Astrocyte (in vitro differentiated cells and primary cell): ENCODE data around the gene GID4. TPM values are rescaled to one million over a fixed set of nuclear protein-coding genes. Genes with fewer than 3 reads are reported as not detected.
"Not testable (repeated sequence)": the region's sequence is repeated elsewhere in the genome, so short reads cannot be mapped to it uniquely, and the experiment has no call there.

Experiments used
- DNase-seq: peaks from one replicate; pipeline ENCODE4 v3.0.0-alpha.2; 2010; ENCODE audit warnings: low read depth
- FAIRE-seq: peaks from 2 replicates; lab custom pipeline; 2011; peaks lifted over from hg19 to GRCh38; lab: Jason Lieb, UNC
- H2AFZ ChIP-seq: 2 replicates; pipeline ENCODE4 v1.6.0; 2012; ENCODE audit warnings: low read depth, low read length, inconsistent platforms
- H3K27ac ChIP-seq: 2 replicates; pipeline ENCODE4 v1.5.1; 2011; ENCODE audit warnings: low read depth, low read length, inconsistent platforms
- H3K27me3 ChIP-seq: 2 replicates; pipeline ENCODE4 v1.6.0; 2011; ENCODE audit warnings: low read length, inconsistent platforms; ENCODE audit not compliant: insufficient read depth
- H3K36me3 ChIP-seq: 2 replicates; pipeline ENCODE4 v1.5.1; 2011; ENCODE audit warnings: low read length, inconsistent platforms; ENCODE audit not compliant: insufficient read depth
- H3K4me1 ChIP-seq: 2 replicates; pipeline ENCODE4 v1.5.1; 2011; ENCODE audit warnings: low read length, inconsistent platforms; ENCODE audit not compliant: insufficient read depth
- H3K4me2 ChIP-seq: 2 replicates; pipeline ENCODE4 v1.6.0; 2012; ENCODE audit warnings: low read length, inconsistent platforms
- H3K4me3 ChIP-seq: 2 replicates; pipeline ENCODE4 v1.5.1; 2011; ENCODE audit warnings: low read depth, mild to moderate bottlenecking, low read length, inconsistent platforms; ENCODE audit not compliant: insufficient read depth
- H3K79me2 ChIP-seq: 2 replicates; pipeline ENCODE4 v1.6.0; 2012; ENCODE audit warnings: mild to moderate bottlenecking, low read length, inconsistent platforms; ENCODE audit not compliant: insufficient read depth
- H3K9ac ChIP-seq: 2 replicates; pipeline ENCODE4 v1.6.0; 2012; ENCODE audit warnings: mild to moderate bottlenecking, low read length, inconsistent platforms
- H3K9me3 ChIP-seq: 2 replicates; pipeline ENCODE4 v1.5.1; 2012; ENCODE audit warnings: low read depth, mild to moderate bottlenecking, low read length, inconsistent platforms; ENCODE audit not compliant: insufficient read depth
- H4K20me1 ChIP-seq: 2 replicates; pipeline ENCODE4 v1.6.0; 2012; ENCODE audit warnings: low read length, inconsistent platforms; ENCODE audit not compliant: insufficient read depth
- H3K27ac Mint-ChIP-seq: one replicate; pipeline ENCODE4 v1.8.0; 2021; ENCODE audit warnings: mild to moderate bottlenecking, mixed read lengths; ENCODE audit not compliant: unreplicated experiment
- H3K27me3 Mint-ChIP-seq: one replicate; pipeline ENCODE4 v1.8.0; 2021; ENCODE audit warnings: low read depth, mixed read lengths; ENCODE audit not compliant: unreplicated experiment
- H3K36me3 Mint-ChIP-seq: one replicate; pipeline ENCODE4 v1.8.0; 2021; ENCODE audit warnings: low read depth, mixed read lengths; ENCODE audit not compliant: unreplicated experiment
- H3K4me1 Mint-ChIP-seq: one replicate; pipeline ENCODE4 v1.8.0; 2021; ENCODE audit warnings: low read depth, mixed read lengths; ENCODE audit not compliant: unreplicated experiment
- H3K4me3 Mint-ChIP-seq: one replicate; pipeline ENCODE4 v1.8.0; 2021; ENCODE audit warnings: mild to moderate bottlenecking, moderate library complexity, mixed read lengths; ENCODE audit not compliant: unreplicated experiment
- H3K9me3 Mint-ChIP-seq: one replicate; pipeline ENCODE4 v1.8.0; 2021; ENCODE audit warnings: mild to moderate bottlenecking, mixed read lengths; ENCODE audit not compliant: unreplicated experiment
- EZH2 ChIP-seq: IDR thresholded peaks from 2 replicates; pipeline ENCODE4 v1.6.1; 2012; ENCODE audit warnings: mild to moderate bottlenecking, low read length, inconsistent platforms; ENCODE audit not compliant: insufficient read depth
- total RNA-seq: library from RNA; stranded (reverse); gene quantifications from 2 replicates; pipeline ENCODE4 v1.2.1, GENCODE V29; 2021
- TF ChIP-seq, protein P1 (sequence below): IDR thresholded peaks from 2 replicates; pipeline ENCODE4 v1.5.1; 2011; ENCODE audit warnings: low read depth, mild to moderate bottlenecking, inconsistent platforms, low read length, moderate library complexity; ENCODE audit not compliant: insufficient read depth

GID4 gene
- total RNA-seq, 1 donor from 2014 or later = 9.9 TPM

DNA sequence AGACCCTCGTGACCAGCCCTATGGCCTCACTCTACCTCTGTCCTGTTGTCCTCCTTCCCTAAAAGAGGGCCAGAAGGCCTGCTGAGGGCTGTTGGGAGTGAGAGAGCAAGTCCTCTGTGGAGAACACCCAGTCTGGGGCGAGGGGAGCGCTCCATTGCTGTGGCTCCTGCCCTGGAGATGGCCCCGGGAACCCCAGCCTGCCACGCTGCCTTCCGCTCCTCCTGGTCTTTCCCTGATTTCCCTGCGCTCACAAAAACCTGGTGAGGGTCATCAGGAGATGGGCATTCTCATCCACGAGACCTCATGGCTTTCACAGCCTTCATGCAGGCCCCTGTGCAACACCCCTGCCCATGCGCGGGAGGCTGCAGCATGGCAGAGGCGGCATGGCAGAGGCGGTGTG is 45.4 kb upstream of the GID4 start:
- TF ChIP-seq EZH2 = no peak
- TF ChIP-seq, protein P1, sequence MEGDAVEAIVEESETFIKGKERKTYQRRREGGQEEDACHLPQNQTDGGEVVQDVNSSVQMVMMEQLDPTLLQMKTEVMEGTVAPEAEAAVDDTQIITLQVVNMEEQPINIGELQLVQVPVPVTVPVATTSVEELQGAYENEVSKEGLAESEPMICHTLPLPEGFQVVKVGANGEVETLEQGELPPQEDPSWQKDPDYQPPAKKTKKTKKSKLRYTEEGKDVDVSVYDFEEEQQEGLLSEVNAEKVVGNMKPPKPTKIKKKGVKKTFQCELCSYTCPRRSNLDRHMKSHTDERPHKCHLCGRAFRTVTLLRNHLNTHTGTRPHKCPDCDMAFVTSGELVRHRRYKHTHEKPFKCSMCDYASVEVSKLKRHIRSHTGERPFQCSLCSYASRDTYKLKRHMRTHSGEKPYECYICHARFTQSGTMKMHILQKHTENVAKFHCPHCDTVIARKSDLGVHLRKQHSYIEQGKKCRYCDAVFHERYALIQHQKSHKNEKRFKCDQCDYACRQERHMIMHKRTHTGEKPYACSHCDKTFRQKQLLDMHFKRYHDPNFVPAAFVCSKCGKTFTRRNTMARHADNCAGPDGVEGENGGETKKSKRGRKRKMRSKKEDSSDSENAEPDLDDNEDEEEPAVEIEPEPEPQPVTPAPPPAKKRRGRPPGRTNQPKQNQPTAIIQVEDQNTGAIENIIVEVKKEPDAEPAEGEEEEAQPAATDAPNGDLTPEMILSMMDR = no peak
- no peak overlapping the region for H3K4me3 Mint-ChIP-seq
- no peaks in the 10 kb centered on the region for H3K27me3 ChIP-seq
- H3K36me3 ChIP-seq = no peaks in the 10 kb centered on the region
- DNase-seq (no peak), FAIRE-seq (no peak)
- no peak overlapping the region for H2AFZ ChIP-seq
- peaks cover 3% of the 10 kb centered on the region for H3K36me3 Mint-ChIP-seq
- H3K27me3 Mint-ChIP-seq = peaks cover 12% of the 10 kb centered on the region
- H3K4me3 ChIP-seq = no peak overlapping the region
- H3K9me3 ChIP-seq = no peaks in the 10 kb centered on the region
- no peaks in the 10 kb centered on the region for H3K79me2 ChIP-seq
- H3K9me3 Mint-ChIP-seq = no peaks in the 10 kb centered on the region
- H3K4me1 Mint-ChIP-seq = peaks cover 13% of the 10 kb centered on the region
- peaks cover 18% of the 10 kb centered on the region for H3K4me1 ChIP-seq
- H3K27ac ChIP-seq = no peak overlapping the region
- H3K9ac ChIP-seq = no peak overlapping the region
- no peaks in the 10 kb centered on the region for H4K20me1 ChIP-seq
- peak overlapping the region; percentile 34 for H3K27ac Mint-ChIP-seq
- no peak overlapping the region for H3K4me2 ChIP-seq

DNA sequence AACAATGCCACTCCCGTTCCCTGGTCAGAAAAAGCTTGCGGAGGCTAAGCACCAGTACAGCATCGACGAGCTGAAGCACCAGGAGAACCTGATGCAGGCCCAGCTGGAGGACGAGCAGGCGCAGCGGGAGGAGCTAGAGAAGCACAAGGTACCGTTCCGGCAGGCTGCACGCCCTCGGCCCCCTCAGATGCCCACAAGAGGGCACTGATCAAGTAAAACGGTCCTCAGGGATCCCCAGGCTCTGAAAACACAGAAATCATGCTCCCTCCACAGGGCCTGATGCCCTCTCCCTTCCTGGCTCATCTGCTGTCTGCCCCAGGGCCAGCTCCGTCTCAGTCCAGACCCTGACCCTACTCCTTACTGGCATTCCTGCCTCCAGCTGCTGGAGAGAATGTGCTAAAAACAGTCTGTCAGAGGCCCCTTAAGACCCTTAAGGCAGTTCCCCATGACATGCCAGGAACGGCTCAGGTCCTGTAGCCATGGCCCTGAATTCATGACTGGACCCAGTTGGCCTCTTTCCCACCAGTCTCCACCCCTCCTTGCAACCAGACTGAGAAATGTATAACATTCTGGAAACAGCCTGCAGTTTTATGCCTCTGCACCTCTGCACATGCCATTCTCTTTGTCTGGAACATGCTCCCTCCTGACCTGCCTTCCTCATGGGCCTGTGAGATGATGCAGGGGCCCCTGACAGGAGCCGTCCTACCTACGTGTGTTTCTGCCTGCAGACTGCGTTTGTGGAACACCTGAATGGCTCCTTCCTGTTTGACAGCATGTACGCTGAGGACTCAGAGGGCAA is 44.7 kb upstream of the GID4 start:
- H2AFZ ChIP-seq = no peak overlapping the region
- no peak overlapping the region for H3K4me3 ChIP-seq
- no peak for FAIRE-seq
- no peaks in the 10 kb centered on the region for H3K27me3 ChIP-seq
- no peak overlapping the region for H3K27ac ChIP-seq
- no peak for DNase-seq
- H3K36me3 ChIP-seq = no peaks in the 10 kb centered on the region
- H3K4me2 ChIP-seq = no peak overlapping the region
- Mint-ChIP-seq H3K27me3 (peaks cover 14% of the 10 kb centered on the region), H3K4me3 (no peak overlapping the region), H3K27ac (no peak overlapping the region), H3K4me1 (peaks cover 17% of the 10 kb centered on the region), H3K9me3 (no peaks in the 10 kb centered on the region), H3K36me3 (peaks cover 3% of the 10 kb centered on the region)
- no peaks in the 10 kb centered on the region for H4K20me1 ChIP-seq
- no peaks in the 10 kb centered on the region for H3K79me2 ChIP-seq
- H3K9me3 ChIP-seq = no peaks in the 10 kb centered on the region
- H3K9ac ChIP-seq = no peak overlapping the region
- TF ChIP-seq, protein P1 = peak; percentile 29
- no peak for TF ChIP-seq EZH2
- peaks cover 22% of the 10 kb centered on the region for H3K4me1 ChIP-seq

DNA sequence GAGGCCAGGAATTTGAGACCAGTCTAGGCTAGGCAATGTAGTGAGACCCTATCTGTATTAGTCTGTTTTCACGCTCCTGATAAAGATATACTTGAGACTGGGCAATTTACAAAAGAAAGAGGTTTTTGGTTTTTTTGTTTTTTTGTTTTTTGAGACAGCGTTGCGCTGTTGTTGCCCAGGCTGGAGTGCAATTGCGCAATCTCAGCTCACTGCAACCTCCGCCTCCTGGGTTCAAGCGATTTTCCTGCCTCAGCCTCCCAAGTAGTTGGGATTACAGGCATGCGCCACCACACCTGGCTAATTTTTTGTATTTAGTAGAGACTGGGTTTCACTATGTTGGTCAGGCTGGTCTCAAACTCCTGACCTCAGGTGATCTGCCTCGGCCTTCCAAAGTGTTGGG is 43.3 kb upstream of the GID4 start:
- H3K4me3 ChIP-seq, H2AFZ ChIP-seq, H3K4me2 ChIP-seq, DNase-seq, FAIRE-seq, H3K9me3 ChIP-seq, H4K20me1 ChIP-seq, H3K79me2 ChIP-seq, H3K27ac Mint-ChIP-seq, H3K4me3 Mint-ChIP-seq, H3K27me3 ChIP-seq, H3K27ac ChIP-seq, H3K9ac ChIP-seq, H3K9me3 Mint-ChIP-seq, H3K36me3 ChIP-seq, H3K36me3 Mint-ChIP-seq: not testable (repeated sequence)
- Mint-ChIP-seq H3K27me3 (peaks cover 14% of the 10 kb centered on the region), H3K4me1 (peaks cover 16% of the 10 kb centered on the region)
- peaks cover 13% of the 10 kb centered on the region for H3K4me1 ChIP-seq
